ENCODE results near the gene SFXN3. TPM values are rescaled to one million over a fixed set of nuclear protein-coding genes. Genes with fewer than 3 reads are reported as not detected.

SFXN3 gene
- total RNA-seq, 1 donor from 2014 or later, result 72.4 TPM

GRCh38 chr10:101063050-101063525, 32.1 kb downstream of the SFXN3 start:
- no peak for DNase-seq (ENCODE audit: low spot score in 2 of 2)
- H3K9me3 ChIP-seq, result no peaks in the 10 kb centered on the region
- H3K4me1 ChIP-seq, result peaks cover 15 to 50% of the 10 kb centered on the region in 2 donors
- intact Hi-C loops (cut with DNase I), result loop anchor here (5.0 to 10.0 kb wide), 3 partner anchors 151 to 992 kb away; partner anchors contain the start of genes ARMH3 and SLF2
- no peak for TF ChIP-seq CTCF (IDR thresholded peaks at IDR 0.05)
- no peaks in the 10 kb centered on the region for H3K27me3 ChIP-seq
- peak overlapping the region; percentile 96 to 98 for H3K27ac ChIP-seq
- no peaks in the 10 kb centered on the region for H3K36me3 ChIP-seq
- H3K4me3 ChIP-seq, result peak overlapping the region; percentile 60 to 79

GRCh38 chr10:101063548-101064414, 32.7 kb downstream of the SFXN3 start:
- Histone ChIP-seq H3K9me3 (no peaks in the 10 kb centered on the region), H3K27ac (peak overlapping the region in 1 of 2 donors; percentile 98), H3K4me1 (peaks cover 15 to 50% of the 10 kb centered on the region in 2 donors), H3K27me3 (no peaks in the 10 kb centered on the region), H3K36me3 (no peaks in the 10 kb centered on the region), H3K4me3 (peak overlapping the region in 1 of 2 donors; percentile 79)
- intact Hi-C loops (cut with DNase I), result loop anchor here (5.0 to 10.0 kb wide), 3 partner anchors 151 to 991 kb away; partner anchors contain the start of genes ARMH3 and SLF2
- TF ChIP-seq CTCF (IDR thresholded peaks at IDR 0.05), result no peak
- DNase-seq (ENCODE audit: low spot score in 2 of 2), result no peak

GRCh38 chr10:101064415-101065030, 33.5 kb downstream of the SFXN3 start:
- Histone ChIP-seq H3K4me3 (no peak overlapping the region), H3K9me3 (no peaks in the 10 kb centered on the region), H3K27me3 (no peaks in the 10 kb centered on the region), H3K27ac (no peak overlapping the region), H3K36me3 (no peaks in the 10 kb centered on the region), H3K4me1 (peaks cover 15 to 50% of the 10 kb centered on the region in 2 donors)
- no peak for DNase-seq (ENCODE audit: low spot score in 2 of 2)
- no peak for TF ChIP-seq CTCF (IDR thresholded peaks at IDR 0.05)
- intact Hi-C loops (cut with DNase I), result loop anchor here (5.0 to 10.0 kb wide), 3 partner anchors 152 to 990 kb away; partner anchors contain the start of genes ARMH3 and SLF2

- peak overlapping the region; percentile 61 to 64 for H3K4me3 ChIP-seq
- H3K27ac ChIP-seq, result peak overlapping the region; percentile 74 to 82
- TF ChIP-seq CTCF (IDR thresholded peaks at IDR 0.05), result no peak
- H3K9me3 ChIP-seq, result no peaks in the 10 kb centered on the region
- no peak for DNase-seq (ENCODE audit: low spot score in 2 of 2)
- H3K4me1 ChIP-seq, result peaks cover 15 to 46% of the 10 kb centered on the region in 2 donors
- H3K36me3 ChIP-seq, result no peaks in the 10 kb centered on the region
- intact Hi-C loops (cut with DNase I), result loop anchor here (1.0 to 10.0 kb wide), 4 partner anchors 13 to 989 kb away; partner anchors contain the start of gene ARMH3
- H3K27me3 ChIP-seq, result no peaks in the 10 kb centered on the region
Measured at GRCh38 chr10:101065481-101066145, 34.6 kb downstream of the SFXN3 start.
